ENCODE data around the gene MPZ.

Gene MPZ

GRCh38 chr1:161342177-161342576, 32.4 kb upstream of the MPZ start (continued):
- TF ChIP-seq ZBTB11 (tag by site-specific recombination; conservative IDR thresholded peaks at IDR 0.05; ENCODE audit: low read depth) (no peak), ZNF366 (tag by site-specific recombination; conservative IDR thresholded peaks at IDR 0.05) (no peak), REST (tag by site-specific recombination; IDR thresholded peaks at IDR 0.05) (no peak), ZNF623 (tag by site-specific recombination; IDR thresholded peaks at IDR 0.05) (no peak), ZXDB (tag by site-specific recombination; IDR thresholded peaks at IDR 0.05) (no peak), KLF1 (tag by site-specific recombination; IDR thresholded peaks at IDR 0.05) (no peak), ZNF184 (tag by site-specific recombination; IDR thresholded peaks at IDR 0.05) (no peak), ZNF677 (tag by site-specific recombination; IDR thresholded peaks at IDR 0.05) (no peak)

GRCh38 chr1:161335796-161336195, 26.0 kb upstream of the MPZ start:
- TF ChIP-seq BCL11A (tag by site-specific recombination; IDR thresholded peaks at IDR 0.05; ENCODE audit: low read depth) (no peak), ZNF404 (tag by site-specific recombination; IDR thresholded peaks at IDR 0.05) (no peak), ZNF121 (tag by site-specific recombination; IDR thresholded peaks at IDR 0.05) (no peak), ZNF362 (tag by site-specific recombination; IDR thresholded peaks at IDR 0.05) (no peak), PRDM1 (tag by site-specific recombination; IDR thresholded peaks at IDR 0.05) (no peak), TSHZ1 (tag by site-specific recombination; IDR thresholded peaks at IDR 0.05; ENCODE audit: borderline replicate concordance) (no peak)
- Histone ChIP-seq H3K36me3 (ENCODE audit: control insufficient read depth in 2 of 2, insufficient read depth in 1 of 2, low read length in 2 of 2) (peaks cover 73 to 86% of the 10 kb centered on the region in 2 experiments), H3K4me1 (ENCODE audit: control insufficient read depth, insufficient read depth, low read length) (no peaks in the 10 kb centered on the region), H3K4me3 (ENCODE audit: low read depth, low read length) (no peak overlapping the region), H3K9me3 (ENCODE audit: control insufficient read depth, insufficient read depth, low read depth, low read length) (no peaks in the 10 kb centered on the region), H3K27ac (ENCODE audit: extremely low read depth, low read depth, low read length) (no peak overlapping the region)
- CTCF ChIA-PET: no interaction called here
- POLR2A ChIA-PET: no interaction called here
